Measurements from ENCODE around the gene SFRP5.

The SFRP5 gene

DNA sequence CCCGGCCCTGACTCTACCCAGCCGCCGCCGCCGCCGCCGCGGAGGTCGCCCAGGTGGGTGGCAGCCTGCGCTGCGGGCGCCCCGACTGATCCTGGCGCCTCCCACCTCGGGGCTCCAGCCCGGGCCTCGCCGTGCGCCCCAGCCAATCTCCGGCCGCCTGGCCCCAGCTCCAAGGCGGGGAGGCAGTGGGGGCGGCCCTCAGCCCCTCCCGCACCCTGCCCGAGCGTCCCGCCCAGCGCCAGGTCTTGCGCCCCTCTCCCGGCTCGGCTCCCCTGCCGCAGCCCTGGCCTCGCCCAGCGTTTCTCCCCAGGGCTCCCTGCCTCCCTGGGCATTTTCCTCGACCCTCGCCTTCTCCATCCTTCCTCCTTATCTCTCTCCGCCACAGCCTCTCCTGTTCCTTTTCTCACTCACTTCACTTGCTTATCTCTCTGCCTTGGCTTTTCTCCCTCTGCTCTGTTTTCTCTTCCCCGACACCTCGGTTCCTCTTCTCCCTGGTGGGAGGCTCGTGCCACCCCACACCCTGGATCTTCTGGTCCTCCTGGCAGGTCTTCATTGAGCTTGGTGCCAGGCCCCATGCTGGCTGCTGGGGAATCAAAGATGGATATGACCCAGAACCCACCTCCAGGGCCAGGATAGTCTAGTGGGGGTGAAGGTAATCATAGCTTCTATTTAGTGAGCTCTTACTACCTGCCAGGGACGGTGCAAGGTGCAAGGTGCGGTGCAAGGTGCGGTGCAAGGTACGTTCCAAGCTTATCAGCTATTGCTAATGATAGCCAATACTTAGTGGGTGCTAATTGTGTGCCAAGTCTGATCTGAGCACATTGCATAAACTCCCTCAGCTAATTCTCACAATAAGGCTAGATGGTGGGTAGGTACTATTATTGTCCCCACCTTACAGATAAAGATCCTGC is at the start of gene SFRP5:
Gene SFRP5 (minus strand): TSS at position 87 of the 911 bp plus-strand sequence. CDS start 166 bp downstream, outside the sequence.
- no peak for DNase-seq

DNA sequence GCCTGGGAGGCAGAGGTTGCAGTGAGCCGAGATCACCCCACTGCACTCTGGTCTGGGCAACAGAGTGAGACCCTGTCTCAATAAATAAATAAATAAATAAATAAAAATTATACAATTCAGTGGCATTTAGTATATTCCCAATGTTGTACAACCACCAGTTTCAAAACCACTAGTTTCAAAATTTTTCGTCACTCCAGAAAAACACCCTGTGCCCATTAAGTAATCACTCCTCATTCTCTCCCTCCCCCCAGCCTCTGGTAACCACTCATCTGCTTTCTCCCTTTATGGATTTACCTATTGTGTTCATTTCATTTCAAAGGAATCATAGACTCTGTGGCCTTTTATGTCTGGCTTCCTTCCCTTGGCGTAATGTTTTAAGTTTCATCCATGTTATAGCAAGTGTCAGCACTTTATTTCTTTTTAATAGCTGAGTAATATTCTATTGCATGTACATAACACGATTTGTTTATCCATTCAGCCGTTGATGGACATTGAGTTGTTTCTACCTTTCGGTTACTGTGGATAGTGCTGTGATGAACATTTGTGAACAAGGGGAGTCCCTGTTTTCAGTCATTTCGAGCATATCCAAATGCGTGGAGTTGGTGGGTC is 48.4 kb upstream of the SFRP5 start:
- no peak for DNase-seq

DNA sequence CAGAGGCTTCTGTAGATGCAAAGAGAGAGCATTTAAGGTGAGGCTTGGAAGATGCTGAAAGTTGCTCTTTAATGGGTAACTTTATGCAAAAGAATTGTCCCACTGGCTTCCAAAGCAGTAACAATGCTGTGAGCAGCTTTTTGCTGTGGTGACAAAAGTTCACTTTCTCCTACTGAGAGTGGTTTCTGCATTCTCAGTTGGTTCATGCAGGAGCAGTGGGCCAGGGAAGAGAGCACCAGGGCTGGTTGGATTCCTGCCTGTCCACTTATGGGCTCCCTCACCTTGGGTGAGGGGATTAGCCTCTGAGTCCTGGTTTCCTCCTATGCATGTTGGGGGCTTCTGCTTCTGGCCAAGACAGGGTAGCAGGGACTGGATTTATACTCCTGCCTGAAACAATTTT is 46.8 kb upstream of the SFRP5 start:
- no peak for DNase-seq

GRCh38 chr10:97816609-97817008 is 44.8 kb upstream of the SFRP5 start:
- DNase-seq, result no peak

DNA sequence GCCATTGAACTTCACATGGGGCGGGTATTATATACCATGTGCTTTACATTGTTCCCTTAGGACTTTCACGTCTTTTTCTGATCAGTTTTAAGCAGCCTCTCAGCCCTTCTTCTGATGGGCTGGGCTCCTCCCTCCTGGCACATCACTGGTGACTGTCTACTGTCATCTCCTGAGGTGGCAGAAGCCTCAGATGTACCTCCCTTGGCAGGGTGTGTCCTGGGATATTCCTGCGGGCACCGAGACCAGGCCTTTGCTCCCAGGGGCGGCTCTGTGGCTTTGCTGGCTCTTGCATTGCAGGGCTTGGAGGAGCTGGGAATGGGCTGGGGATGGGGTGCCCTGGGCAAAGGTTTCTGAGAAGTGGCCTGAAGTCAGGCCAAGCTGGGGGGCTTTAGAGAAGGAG is 43.2 kb upstream of the SFRP5 start:
- no peak for DNase-seq

GRCh38 chr10:97813311-97813710 is 41.5 kb upstream of the SFRP5 start:
- DNase-seq, result no peak

DNA sequence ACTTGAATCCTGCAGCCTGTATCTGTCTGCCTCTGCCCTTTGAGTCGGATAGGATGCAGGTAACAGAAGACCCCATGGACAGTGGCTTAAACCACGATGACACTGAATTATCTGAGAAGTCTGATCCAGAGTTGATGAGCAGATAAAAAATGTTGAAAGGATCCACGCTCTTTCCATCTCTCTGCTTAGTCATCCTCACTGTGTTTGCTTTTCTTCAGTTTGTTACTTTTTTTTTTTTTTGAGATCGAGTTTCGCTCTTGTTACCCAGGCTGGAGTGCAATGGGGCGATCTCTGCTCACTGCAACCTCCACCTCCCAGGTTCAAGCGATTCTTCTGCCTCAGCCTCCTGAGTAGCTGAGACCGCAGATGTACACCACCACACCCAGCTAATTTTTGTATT is 40.9 kb upstream of the SFRP5 start:
- no peak for DNase-seq

- DNase-seq, result no peak
These were observed 40.2 kb upstream of the SFRP5 start for GRCh38 chr10:97811958-97812357.

- no peak for DNase-seq
These were observed 38.6 kb upstream of the SFRP5 start for GRCh38 chr10:97810446-97810845.

DNA sequence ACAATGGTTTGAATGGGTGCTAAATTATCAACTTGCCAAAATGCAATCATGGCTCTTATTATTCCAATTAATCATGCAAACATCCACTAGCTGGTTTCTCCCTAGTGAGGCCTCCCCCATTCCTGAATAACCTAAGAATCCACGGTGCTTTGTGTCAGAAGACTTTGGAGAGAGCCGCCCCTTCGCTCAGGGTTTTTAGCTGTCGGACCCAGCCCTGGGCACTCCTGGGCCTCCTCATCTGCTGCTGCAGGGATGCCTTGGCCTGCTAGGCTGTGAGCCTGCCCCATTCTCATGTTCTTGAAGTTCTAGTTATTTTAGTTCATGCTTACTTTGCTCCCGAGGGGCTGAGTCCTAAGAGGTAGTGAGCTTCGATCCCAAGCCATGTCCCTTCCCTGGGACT is 34.1 kb upstream of the SFRP5 start:
- DNase-seq, result no peak

DNA sequence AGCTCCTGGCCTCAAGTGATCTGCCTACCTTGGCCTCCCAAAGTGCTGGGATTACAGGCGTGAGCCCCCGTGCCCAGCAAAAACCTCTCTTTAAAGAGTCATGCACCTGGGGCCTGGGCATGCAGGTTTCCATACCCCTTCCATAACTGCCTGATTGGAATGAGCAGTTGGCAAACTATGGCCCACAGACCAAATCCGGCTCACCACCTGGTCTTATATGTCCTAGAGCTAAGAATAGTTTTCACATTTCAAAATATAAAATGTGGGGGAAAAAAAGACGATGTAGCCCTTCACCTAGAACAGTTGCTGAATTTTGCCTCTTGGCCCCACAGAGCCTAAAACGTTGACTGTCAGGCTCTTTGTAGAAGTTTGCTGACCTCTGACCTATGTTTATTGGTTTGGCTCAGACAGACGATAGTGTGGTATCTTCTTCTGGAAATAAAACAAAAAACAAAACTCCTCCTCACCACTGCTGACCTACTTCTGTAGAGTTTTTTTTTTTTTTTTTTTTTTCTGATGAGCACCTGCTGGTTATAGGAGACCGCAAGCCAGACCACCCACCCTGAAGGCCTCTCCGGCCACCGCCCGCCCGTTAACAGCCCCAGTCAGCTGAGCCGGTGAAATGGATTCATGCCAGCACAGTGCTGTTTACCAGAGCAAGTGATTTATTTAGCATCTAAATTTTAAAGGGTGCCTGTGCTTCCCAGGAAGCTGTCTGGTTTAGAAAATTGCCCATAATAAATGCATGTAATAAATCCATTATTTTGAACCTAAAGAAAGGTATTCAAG is 33.5 kb upstream of the SFRP5 start:
- no peak for DNase-seq

- no peak for DNase-seq
These were observed 29.6 kb upstream of the SFRP5 start for GRCh38 chr10:97801422-97801821.

GRCh38 chr10:97800474-97800873 is 28.7 kb upstream of the SFRP5 start:
- DNase-seq, result no peak

DNA sequence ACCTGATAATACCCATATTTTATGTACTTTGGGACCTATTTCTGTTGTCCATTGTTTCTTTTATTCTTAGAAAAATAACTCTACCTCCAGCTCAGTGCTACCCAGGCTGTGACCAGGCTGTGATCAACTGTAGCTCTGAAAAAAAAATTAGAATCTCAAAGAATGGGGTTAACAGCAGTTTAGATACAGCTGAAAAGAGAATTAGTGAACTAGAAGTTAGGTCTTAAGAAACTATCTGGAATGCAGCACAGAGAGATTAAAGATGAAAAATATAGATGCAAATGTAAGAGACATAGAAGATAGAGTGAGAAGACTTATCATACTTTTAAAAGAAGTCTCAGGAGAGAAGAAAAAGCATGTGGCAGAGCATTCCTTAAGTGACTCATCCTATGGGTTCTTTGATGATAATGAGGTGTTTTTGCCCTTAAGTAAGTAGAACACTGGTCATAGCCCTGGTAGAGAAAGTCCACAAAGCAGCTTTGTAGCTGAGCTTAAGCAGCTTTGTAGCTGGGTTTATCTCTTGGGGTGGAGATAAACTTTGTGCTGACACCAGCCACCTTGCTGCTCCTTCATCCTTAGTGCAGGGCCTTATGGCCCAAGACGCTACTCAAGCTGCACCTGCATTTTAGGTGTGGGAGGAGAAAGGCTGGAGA is 27.3 kb upstream of the SFRP5 start:
- DNase-seq, result no peak

DNA sequence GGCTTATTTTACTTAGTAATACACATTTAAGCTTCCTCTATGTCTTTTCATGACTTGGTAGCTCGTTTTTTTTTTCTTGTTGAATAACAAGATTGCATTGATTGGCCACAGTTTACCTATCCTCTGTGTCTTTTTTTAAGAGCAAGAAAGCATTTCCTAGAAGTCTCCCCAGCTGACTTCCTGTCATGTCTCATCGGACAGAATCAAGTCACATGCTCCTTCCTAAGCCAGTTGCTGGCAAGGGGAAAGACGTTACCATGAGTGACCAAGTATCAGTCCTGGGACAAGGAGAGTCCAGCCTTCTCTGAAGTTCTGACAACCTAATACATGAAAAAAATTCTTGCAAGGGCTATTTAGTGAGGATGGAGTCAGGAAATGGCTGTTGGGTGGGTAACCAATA is 24.9 kb upstream of the SFRP5 start:
- no peak for DNase-seq

DNA sequence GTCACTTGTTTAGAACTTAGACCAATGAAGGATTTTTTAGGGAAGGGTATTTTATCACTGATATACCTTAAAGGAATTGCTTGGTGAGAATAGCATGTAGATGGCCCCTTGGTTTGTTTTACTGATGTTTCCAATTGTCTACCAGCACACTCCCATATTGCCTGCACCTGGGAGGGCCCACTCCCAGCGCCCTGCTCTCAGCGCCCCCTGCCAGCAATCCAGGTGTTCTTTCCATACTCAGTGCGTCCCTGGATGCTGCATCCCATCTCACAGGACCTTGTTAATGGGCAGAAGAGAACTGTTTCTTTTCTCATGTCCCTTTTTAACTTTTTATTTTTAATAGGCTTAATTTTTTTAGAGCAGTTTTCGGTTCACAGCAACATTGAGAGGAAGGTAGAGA is 24.1 kb upstream of the SFRP5 start:
- no peak for DNase-seq

DNA sequence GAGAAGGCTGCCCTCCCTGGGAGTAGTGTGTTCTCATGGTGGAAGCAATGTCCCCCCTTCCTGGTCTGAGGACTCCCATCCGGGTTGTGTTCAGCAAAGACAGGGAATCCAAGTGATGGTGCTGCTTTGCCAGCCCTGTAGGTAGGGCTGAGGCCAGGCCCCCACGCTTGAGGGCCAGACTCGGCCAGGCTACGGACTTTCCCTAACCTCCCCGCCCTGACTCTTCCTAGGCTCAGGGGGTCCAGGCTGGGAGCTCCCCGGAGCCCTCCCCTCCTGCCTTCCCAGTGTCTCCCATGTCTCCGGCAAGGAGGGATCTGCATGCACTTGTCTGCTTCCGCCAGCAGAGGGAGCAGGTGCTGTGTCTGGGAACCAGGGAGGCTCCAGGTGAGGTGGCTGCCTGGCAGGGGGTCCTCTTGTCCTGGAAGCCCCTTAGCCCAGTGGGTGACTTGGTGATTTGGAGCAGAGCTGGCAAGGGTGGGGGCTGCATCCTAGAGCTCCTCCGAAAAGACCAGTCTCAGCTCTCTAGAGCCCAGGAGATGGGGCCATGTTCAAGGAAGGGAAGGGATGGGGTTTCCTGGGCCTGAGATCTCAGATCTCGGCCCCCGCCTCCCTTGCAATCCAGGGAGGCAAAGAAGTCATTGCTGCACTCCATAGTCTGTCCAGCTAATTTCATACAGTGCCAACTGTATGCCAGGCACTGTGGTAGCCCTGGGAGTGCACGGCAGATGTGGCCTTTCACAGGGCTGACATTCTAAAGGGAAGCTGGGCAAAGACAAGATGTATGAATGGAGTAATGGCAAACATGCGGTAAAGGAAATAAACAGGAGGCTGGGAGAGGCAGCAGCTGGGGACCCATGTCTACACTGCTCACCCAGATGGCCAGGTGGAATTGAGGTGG is 20.3 kb upstream of the SFRP5 start:
- no peak for DNase-seq

DNA sequence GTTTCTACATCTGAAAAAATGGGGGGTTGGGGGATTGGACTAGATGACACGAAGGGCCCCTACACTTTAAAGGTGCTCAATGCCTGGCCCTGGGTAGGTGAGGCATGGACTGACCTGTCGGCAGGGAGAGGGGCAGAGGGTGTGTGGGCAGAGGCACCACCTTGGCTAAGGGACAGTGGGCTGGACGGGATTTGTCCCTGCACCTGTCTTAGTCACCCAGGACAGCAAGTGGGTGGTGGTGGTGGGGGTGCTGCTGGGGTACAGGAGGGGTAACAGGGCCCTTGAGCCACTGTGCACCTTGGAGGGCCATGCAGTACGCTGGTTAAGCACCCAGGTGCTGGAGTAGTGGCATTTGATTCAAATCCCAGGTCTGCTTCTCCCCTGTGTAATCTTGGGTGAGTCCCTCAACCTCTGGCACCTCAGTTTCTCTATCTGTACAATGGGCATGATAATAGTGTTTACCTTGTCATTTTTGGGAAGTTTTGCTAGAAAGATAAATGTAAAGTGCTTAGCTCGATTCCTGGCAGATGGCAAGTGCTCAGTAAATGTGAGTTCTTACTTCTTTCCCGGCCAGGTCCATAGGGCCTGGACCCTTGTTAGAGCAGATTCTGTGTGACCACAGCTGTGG is 18.1 kb upstream of the SFRP5 start:
- no peak for DNase-seq

DNA sequence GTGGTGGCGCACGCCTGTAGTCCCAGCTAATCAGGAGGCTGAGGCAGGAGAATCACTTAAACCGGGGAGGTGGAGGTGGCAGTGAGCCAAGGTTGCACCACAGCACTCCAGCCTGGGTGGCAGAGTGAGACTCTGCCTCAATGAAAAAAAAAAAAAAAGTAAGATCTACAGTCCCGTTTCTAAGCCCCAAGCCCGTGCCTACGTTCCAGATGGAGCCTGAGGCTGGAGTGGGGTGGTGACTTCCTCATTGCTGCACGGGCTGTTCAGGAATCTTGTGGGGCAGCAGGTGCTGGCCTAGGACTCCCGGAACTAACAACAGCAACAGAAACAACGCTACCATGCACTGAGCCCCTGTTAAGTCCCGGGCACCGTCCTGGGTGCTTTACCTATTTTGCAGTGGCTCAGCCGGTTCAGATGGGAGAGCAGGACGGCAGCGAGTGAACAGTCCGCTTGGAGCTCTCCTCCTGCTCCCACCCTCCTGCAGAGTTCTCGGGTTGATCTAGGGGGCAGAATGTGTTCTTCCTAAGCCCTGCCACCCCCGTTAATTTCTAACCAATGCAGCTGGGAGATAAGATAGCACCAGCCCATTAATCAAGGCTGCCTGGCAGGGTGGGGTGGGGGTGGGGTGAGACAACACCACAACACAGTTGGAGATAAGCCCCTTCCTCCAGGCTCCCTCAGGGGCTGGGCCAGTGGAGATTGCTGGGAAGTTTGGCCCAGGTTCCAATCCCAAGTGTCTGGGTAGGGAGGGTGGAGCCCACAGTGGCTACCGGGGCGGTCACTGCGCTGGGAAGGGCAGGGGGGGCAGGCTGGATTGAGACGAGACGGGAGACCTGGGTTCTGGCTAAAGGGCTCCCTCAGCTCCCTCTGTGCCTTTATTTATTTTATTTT is 17.0 kb upstream of the SFRP5 start:
- no peak for DNase-seq

GRCh38 chr10:97785731-97786130 is 13.9 kb upstream of the SFRP5 start:
- no peak for DNase-seq

DNA sequence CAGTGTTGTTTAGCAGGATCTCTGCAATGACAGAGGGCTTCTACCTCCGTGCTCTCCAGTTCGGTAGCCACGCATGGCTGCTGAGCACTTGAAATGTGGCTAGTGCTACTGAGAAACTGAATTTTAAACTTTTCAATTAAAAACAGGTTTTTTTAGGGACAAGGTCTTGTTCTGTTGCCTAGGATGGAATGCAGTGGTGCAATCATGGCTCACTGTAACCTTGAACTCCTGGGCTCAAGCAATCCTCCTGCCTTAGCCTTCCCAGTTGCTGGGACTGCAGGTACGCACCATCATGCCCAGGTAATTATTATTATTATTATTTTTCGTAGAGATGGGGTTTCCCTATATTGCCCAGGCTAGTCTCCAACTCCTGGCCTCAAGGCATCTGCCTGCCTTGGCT is 13.4 kb upstream of the SFRP5 start:
- DNase-seq, result no peak
